Keratinocyte (primary cell): ENCODE results near the gene SLC38A2. TPM values are rescaled to one million over a fixed set of nuclear protein-coding genes. Genes with fewer than 3 reads are reported as not detected.

Experiments used
- DNase-seq: peaks from one replicate; pipeline ENCODE4 v3.0.0-alpha.2; 2011; ENCODE audit warnings: low read depth, missing footprints, low spot score
- FAIRE-seq: peaks from 2 replicates; lab custom pipeline; 2011; peaks lifted over from hg19 to GRCh38; lab: Jason Lieb, UNC
- H2AFZ ChIP-seq: 2 replicates; pipeline ENCODE4 v1.6.0; 2012; ENCODE audit warnings: low read length, control low read depth, inconsistent platforms; ENCODE audit not compliant: control insufficient read depth
- H3K27ac ChIP-seq: 2 replicates; pipeline ENCODE4 v1.5.1; 2011; ENCODE audit warnings: low read length; ENCODE audit not compliant: control insufficient read depth, insufficient read depth
- H3K27me3 ChIP-seq: 3 replicates; pipeline ENCODE4 v1.6.0; 2011; ENCODE audit warnings: low read length; ENCODE audit not compliant: control insufficient read depth, insufficient read depth; ENCODE audit errors: extremely low read depth
- H3K36me3 ChIP-seq, 2 experiments: 2 replicates in 1 of 2; 3 replicates in 1 of 2; pipeline ENCODE4 v1.5.1; 2011; ENCODE audit warnings: low read length in 2 of 2, mild to moderate bottlenecking in 1 of 2; ENCODE audit not compliant: control insufficient read depth in 2 of 2, insufficient read depth in 2 of 2; ENCODE audit errors: extremely low read depth in 1 of 2
- H3K4me1 ChIP-seq: 3 replicates; pipeline ENCODE4 v1.5.1; 2011; ENCODE audit warnings: low read length; ENCODE audit not compliant: control insufficient read depth, insufficient read depth; ENCODE audit errors: extremely low read depth
- H3K4me2 ChIP-seq: 3 replicates; pipeline ENCODE4 v1.6.0; 2011; ENCODE audit warnings: low read depth, low read length; ENCODE audit not compliant: control insufficient read depth, insufficient read depth; ENCODE audit errors: extremely low read depth
- H3K4me3 ChIP-seq, 3 experiments: fragments of 200-600 bp in 1 of 3; sonication (generic) in 1 of 3; 2 replicates in 2 of 3; 3 replicates in 1 of 3; pipeline ENCODE4 v1.5.1; 2011 to 2016; ENCODE audit warnings: low read length in 3 of 3, mild to moderate bottlenecking in 3 of 3, control low read depth in 2 of 3, inconsistent platforms in 1 of 3, low read depth in 1 of 3, mixed read lengths in 1 of 3, mixed run types in 1 of 3, moderate library complexity in 1 of 3; ENCODE audit not compliant: control insufficient read depth in 2 of 3, insufficient read depth in 2 of 3; ENCODE audit errors: extremely low read depth in 1 of 3
- H3K79me2 ChIP-seq: 2 replicates; pipeline ENCODE4 v1.6.0; 2012; ENCODE audit warnings: low read length; ENCODE audit not compliant: control insufficient read depth, insufficient read depth
- H3K9ac ChIP-seq: 3 replicates; pipeline ENCODE4 v1.6.0; 2011; ENCODE audit warnings: low read length; ENCODE audit not compliant: control insufficient read depth, insufficient read depth; ENCODE audit errors: extremely low read depth
- H3K9me1 ChIP-seq: 3 replicates; pipeline ENCODE4 v1.6.0; 2011; ENCODE audit warnings: low read length; ENCODE audit not compliant: control insufficient read depth, insufficient read depth; ENCODE audit errors: extremely low read depth
- H3K9me3 ChIP-seq: 2 replicates; pipeline ENCODE4 v1.5.1; 2012; ENCODE audit warnings: low read depth, low read length; ENCODE audit not compliant: control insufficient read depth
- H4K20me1 ChIP-seq: 3 replicates; pipeline ENCODE4 v1.6.0; 2011; ENCODE audit warnings: low read length; ENCODE audit not compliant: control insufficient read depth, insufficient read depth; ENCODE audit errors: extremely low read depth
- CTCF ChIP-seq, 3 experiments: IDR thresholded peaks in 1 of 3; conservative IDR thresholded peaks in 1 of 3; optimal IDR thresholded peaks in 1 of 3; 2 replicates in 2 of 3; 3 replicates in 1 of 3; pipeline versions ENCODE3 to v1.5.1; 2011; ENCODE audit warnings: low read length in 3 of 3, mild to moderate bottlenecking in 3 of 3, moderate library complexity in 2 of 3, control low read depth in 1 of 3, inconsistent platforms in 1 of 3; ENCODE audit not compliant: insufficient read depth in 2 of 3; ENCODE audit errors: extremely low read depth in 1 of 3
- EZH2 ChIP-seq: IDR thresholded peaks from one replicate; pipeline ENCODE4 v1.6.1; 2012; ENCODE audit warnings: inconsistent platforms, mild to moderate bottlenecking, low read length, moderate library complexity
- dilution Hi-C: fragments of 300-500 bp; cut with MboI; formaldehyde crosslinking; loops from one replicate; pipeline ENCODE4 v1.7.0; 2020; ENCODE audit warnings: low sequenced_read_pairs; ENCODE audit not compliant: extremely low pct_ligation_motif_present
- polyA plus RNA-seq, 5 experiments: library from polyadenylated mRNA; depleted of rRNA in 3 of 5; stranded (reverse) in 3 of 5; stranded (forward) in 1 of 5; unstranded in 1 of 5; fragments of >200 nt; gene quantifications; 1 replicate in 1 of 5; 2 replicates in 3 of 5; 3 replicates in 1 of 5; pipeline versions ENCODE4 v1.2.1 to v1.2.3, GENCODE V29; 2011 to 2012; ENCODE audit warnings: missing spikeins in 2 of 5, low read depth in 1 of 5, low replicate concordance in 1 of 5

SLC38A2 gene
- polyA plus RNA-seq, 1 donor (not counting 4 experiments of a cell fraction or from before 2014, with no cell fraction given) = 577 TPM

GRCh38 chr12:46363582-46364299 lies 8.8 kb downstream of the SLC38A2 start:
- FAIRE-seq (no peak), DNase-seq (peak; percentile 21)
- H3K27ac ChIP-seq = peak overlapping the region; percentile 24
- no peaks in the 10 kb centered on the region for H3K9me3 ChIP-seq
- H3K4me3 ChIP-seq = peak overlapping the region in 2 of 3 experiments; percentile 2 to 18
- H3K36me3 ChIP-seq = peaks cover 32 to 63% of the 10 kb centered on the region in 2 experiments
- peaks cover 19% of the 10 kb centered on the region for H3K79me2 ChIP-seq
- H3K9me1 ChIP-seq = no peaks in the 10 kb centered on the region
- H3K4me1 ChIP-seq = peaks cover 54% of the 10 kb centered on the region
- no peak for TF ChIP-seq EZH2
- TF ChIP-seq CTCF (optimal IDR thresholded peaks at IDR 0.05 in 1 of 3, IDR thresholded peaks at IDR 0.05 in 1 of 3, conservative IDR thresholded peaks at IDR 0.05 in 1 of 3; ENCODE audit: extremely low read depth in 1 of 3, insufficient read depth in 2 of 3, low read length in 3 of 3) = no peak
- peak overlapping the region; percentile 25 for H3K4me2 ChIP-seq
- peak overlapping the region; percentile 2 for H3K9ac ChIP-seq
- peaks cover 41% of the 10 kb centered on the region for H4K20me1 ChIP-seq
- H2AFZ ChIP-seq = no peak overlapping the region
- H3K27me3 ChIP-seq = no peaks in the 10 kb centered on the region
- dilution Hi-C loops = no loop called here

- peaks cover 40% of the 10 kb centered on the region for H4K20me1 ChIP-seq
- H2AFZ ChIP-seq = no peak overlapping the region
- H3K27me3 ChIP-seq = no peaks in the 10 kb centered on the region
- peaks cover 12% of the 10 kb centered on the region for H3K79me2 ChIP-seq
- no peak overlapping the region for H3K4me2 ChIP-seq
- H3K9ac ChIP-seq = no peak overlapping the region
- H3K4me1 ChIP-seq = peaks cover 50% of the 10 kb centered on the region
- H3K27ac ChIP-seq = peak overlapping the region; percentile 26
- H3K4me3 ChIP-seq = no peak overlapping the region
- H3K9me1 ChIP-seq = no peaks in the 10 kb centered on the region
- DNase-seq (peak; percentile 32), FAIRE-seq (no peak)
- TF ChIP-seq EZH2 (no peak), CTCF (optimal IDR thresholded peaks at IDR 0.05 in 1 of 3, IDR thresholded peaks at IDR 0.05 in 1 of 3, conservative IDR thresholded peaks at IDR 0.05 in 1 of 3; ENCODE audit: extremely low read depth in 1 of 3, insufficient read depth in 2 of 3, low read length in 3 of 3) (no peak)
- dilution Hi-C loops = no loop called here
- no peaks in the 10 kb centered on the region for H3K9me3 ChIP-seq
- H3K36me3 ChIP-seq = peaks cover 26 to 56% of the 10 kb centered on the region in 2 experiments
Measured at GRCh38 chr12:46362895-46363581, 9.5 kb downstream of the SLC38A2 start.
